Astrocyte (in vitro differentiated cells and primary cell): Measurements from ENCODE around the gene PCDHGA1. TPM values are rescaled to one million over a fixed set of nuclear protein-coding genes. Genes with fewer than 3 reads are reported as not detected.

Source experiments
- DNase-seq: peaks from one replicate; pipeline ENCODE4 v3.0.0-alpha.2; 2010; ENCODE audit warnings: low read depth
- FAIRE-seq: peaks from 2 replicates; lab custom pipeline; 2011; peaks lifted over from hg19 to GRCh38; lab: Jason Lieb, UNC
- H2AFZ ChIP-seq: 2 replicates; pipeline ENCODE4 v1.6.0; 2012; ENCODE audit warnings: low read depth, low read length, inconsistent platforms
- H3K27ac ChIP-seq: 2 replicates; pipeline ENCODE4 v1.5.1; 2011; ENCODE audit warnings: low read depth, low read length, inconsistent platforms
- H3K27me3 ChIP-seq: 2 replicates; pipeline ENCODE4 v1.6.0; 2011; ENCODE audit warnings: low read length, inconsistent platforms; ENCODE audit not compliant: insufficient read depth
- H3K36me3 ChIP-seq: 2 replicates; pipeline ENCODE4 v1.5.1; 2011; ENCODE audit warnings: low read length, inconsistent platforms; ENCODE audit not compliant: insufficient read depth
- H3K4me1 ChIP-seq: 2 replicates; pipeline ENCODE4 v1.5.1; 2011; ENCODE audit warnings: low read length, inconsistent platforms; ENCODE audit not compliant: insufficient read depth
- H3K4me2 ChIP-seq: 2 replicates; pipeline ENCODE4 v1.6.0; 2012; ENCODE audit warnings: low read length, inconsistent platforms
- H3K4me3 ChIP-seq: 2 replicates; pipeline ENCODE4 v1.5.1; 2011; ENCODE audit warnings: low read depth, mild to moderate bottlenecking, low read length, inconsistent platforms; ENCODE audit not compliant: insufficient read depth
- H3K79me2 ChIP-seq: 2 replicates; pipeline ENCODE4 v1.6.0; 2012; ENCODE audit warnings: mild to moderate bottlenecking, low read length, inconsistent platforms; ENCODE audit not compliant: insufficient read depth
- H3K9ac ChIP-seq: 2 replicates; pipeline ENCODE4 v1.6.0; 2012; ENCODE audit warnings: mild to moderate bottlenecking, low read length, inconsistent platforms
- H3K9me3 ChIP-seq: 2 replicates; pipeline ENCODE4 v1.5.1; 2012; ENCODE audit warnings: low read depth, mild to moderate bottlenecking, low read length, inconsistent platforms; ENCODE audit not compliant: insufficient read depth
- H4K20me1 ChIP-seq: 2 replicates; pipeline ENCODE4 v1.6.0; 2012; ENCODE audit warnings: low read length, inconsistent platforms; ENCODE audit not compliant: insufficient read depth
- H3K27ac Mint-ChIP-seq: one replicate; pipeline ENCODE4 v1.8.0; 2021; ENCODE audit warnings: mild to moderate bottlenecking, mixed read lengths; ENCODE audit not compliant: unreplicated experiment
- H3K27me3 Mint-ChIP-seq: one replicate; pipeline ENCODE4 v1.8.0; 2021; ENCODE audit warnings: low read depth, mixed read lengths; ENCODE audit not compliant: unreplicated experiment
- H3K36me3 Mint-ChIP-seq: one replicate; pipeline ENCODE4 v1.8.0; 2021; ENCODE audit warnings: low read depth, mixed read lengths; ENCODE audit not compliant: unreplicated experiment
- H3K4me1 Mint-ChIP-seq: one replicate; pipeline ENCODE4 v1.8.0; 2021; ENCODE audit warnings: low read depth, mixed read lengths; ENCODE audit not compliant: unreplicated experiment
- H3K4me3 Mint-ChIP-seq: one replicate; pipeline ENCODE4 v1.8.0; 2021; ENCODE audit warnings: mild to moderate bottlenecking, moderate library complexity, mixed read lengths; ENCODE audit not compliant: unreplicated experiment
- H3K9me3 Mint-ChIP-seq: one replicate; pipeline ENCODE4 v1.8.0; 2021; ENCODE audit warnings: mild to moderate bottlenecking, mixed read lengths; ENCODE audit not compliant: unreplicated experiment
- CTCF ChIP-seq: IDR thresholded peaks from 2 replicates; pipeline ENCODE4 v1.5.1; 2011; ENCODE audit warnings: low read depth, mild to moderate bottlenecking, inconsistent platforms, low read length, moderate library complexity; ENCODE audit not compliant: insufficient read depth
- EZH2 ChIP-seq: IDR thresholded peaks from 2 replicates; pipeline ENCODE4 v1.6.1; 2012; ENCODE audit warnings: mild to moderate bottlenecking, low read length, inconsistent platforms; ENCODE audit not compliant: insufficient read depth
- total RNA-seq: library from RNA; stranded (reverse); gene quantifications from 2 replicates; pipeline ENCODE4 v1.2.1, GENCODE V29; 2021

PCDHGA1 gene
- total RNA-seq, 1 donor from 2014 or later = 0.27 TPM

DNA sequence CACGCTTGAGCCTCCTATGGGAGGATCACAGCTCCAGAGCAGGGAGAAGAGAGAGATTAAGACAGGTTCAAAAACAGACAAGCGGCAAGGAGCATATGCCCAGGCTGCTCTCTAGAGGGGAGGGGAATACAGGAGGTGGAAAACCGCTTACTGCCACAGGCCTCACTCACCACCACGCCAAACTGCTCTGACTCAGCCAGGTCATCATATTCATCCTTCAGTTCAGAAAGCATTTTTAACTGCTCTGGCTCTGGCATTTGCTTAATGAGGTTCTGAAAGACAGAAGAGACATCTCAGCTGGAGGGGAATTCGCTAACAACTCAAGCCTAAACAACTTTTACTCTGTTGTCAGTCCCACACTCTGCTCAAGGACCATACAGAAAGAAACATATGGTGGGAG lies 198.7 kb downstream of the PCDHGA1 start:
- peak overlapping the region; percentile 12 for H3K4me3 Mint-ChIP-seq
- Histone ChIP-seq H3K27ac (peak overlapping the region; percentile 63), H3K4me1 (peaks cover 34% of the 10 kb centered on the region), H3K27me3 (no peaks in the 10 kb centered on the region), H3K9ac (peak overlapping the region; percentile 47), H3K9me3 (no peaks in the 10 kb centered on the region), H4K20me1 (no peaks in the 10 kb centered on the region), H3K4me2 (peak overlapping the region; percentile 58), H2AFZ (no peak overlapping the region), H3K4me3 (no peak overlapping the region), H3K79me2 (no peaks in the 10 kb centered on the region), H3K36me3 (peaks cover 22% of the 10 kb centered on the region)
- H3K9me3 Mint-ChIP-seq = no peaks in the 10 kb centered on the region
- no peaks in the 10 kb centered on the region for H3K27me3 Mint-ChIP-seq
- TF ChIP-seq CTCF (no peak), EZH2 (no peak)
- DNase-seq = peak; percentile 82
- H3K36me3 Mint-ChIP-seq = peaks cover 13% of the 10 kb centered on the region
- no peak for FAIRE-seq
- peak overlapping the region; percentile 71 for H3K27ac Mint-ChIP-seq
- peaks cover 32% of the 10 kb centered on the region for H3K4me1 Mint-ChIP-seq

DNA sequence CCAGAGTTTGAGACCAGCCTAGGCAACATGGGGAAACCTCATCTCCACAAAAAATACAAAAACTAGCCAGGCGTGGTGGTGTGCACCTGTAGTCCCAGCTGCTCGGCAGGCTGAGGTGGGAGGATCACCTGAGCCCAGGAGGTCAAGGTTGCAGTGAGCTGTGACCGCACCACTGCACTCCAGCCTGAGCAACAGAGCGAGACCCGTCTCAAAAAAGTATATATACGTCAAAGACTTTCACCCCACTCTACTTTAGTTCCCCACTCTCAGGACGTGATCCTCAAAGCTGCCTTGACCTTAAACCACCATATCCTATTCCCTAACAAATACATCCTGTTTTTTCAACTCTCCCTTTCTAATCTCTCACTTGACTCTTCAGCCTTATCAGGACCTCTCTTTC lies 199.6 kb downstream of the PCDHGA1 start:
- Histone ChIP-seq H3K9ac (no peak overlapping the region), H3K79me2 (no peaks in the 10 kb centered on the region), H3K4me1 (peaks cover 27% of the 10 kb centered on the region), H4K20me1 (no peaks in the 10 kb centered on the region), H3K4me2 (no peak overlapping the region), H3K4me3 (no peak overlapping the region), H3K36me3 (peaks cover 27% of the 10 kb centered on the region), H3K9me3 (no peaks in the 10 kb centered on the region), H3K27me3 (no peaks in the 10 kb centered on the region), H3K27ac (no peak overlapping the region), H2AFZ (no peak overlapping the region)
- Mint-ChIP-seq H3K36me3 (peaks cover 14% of the 10 kb centered on the region), H3K4me1 (peaks cover 24% of the 10 kb centered on the region), H3K27me3 (no peaks in the 10 kb centered on the region), H3K9me3 (no peaks in the 10 kb centered on the region), H3K4me3 (no peak overlapping the region), H3K27ac (no peak overlapping the region)
- TF ChIP-seq EZH2 = no peak
- no peak for TF ChIP-seq CTCF
- DNase-seq (no peak), FAIRE-seq (no peak)

- Histone ChIP-seq H3K4me1 (peaks cover 15% of the 10 kb centered on the region), H2AFZ (no peak overlapping the region), H4K20me1 (no peaks in the 10 kb centered on the region), H3K4me2 (no peak overlapping the region), H3K79me2 (no peaks in the 10 kb centered on the region), H3K4me3 (no peak overlapping the region), H3K9me3 (no peaks in the 10 kb centered on the region), H3K9ac (no peak overlapping the region), H3K36me3 (peaks cover 20% of the 10 kb centered on the region), H3K27me3 (no peaks in the 10 kb centered on the region), H3K27ac (no peak overlapping the region)
- H3K27me3 Mint-ChIP-seq = no peaks in the 10 kb centered on the region
- no peak overlapping the region for H3K27ac Mint-ChIP-seq
- no peak for DNase-seq
- peaks cover 9% of the 10 kb centered on the region for H3K36me3 Mint-ChIP-seq
- no peak for FAIRE-seq
- no peak overlapping the region for H3K4me3 Mint-ChIP-seq
- TF ChIP-seq CTCF = no peak
- no peak for TF ChIP-seq EZH2
- H3K9me3 Mint-ChIP-seq = peaks cover 1% of the 10 kb centered on the region
- H3K4me1 Mint-ChIP-seq = peaks cover 13% of the 10 kb centered on the region
Observed at GRCh38 chr5:141532726-141533125, 202.4 kb downstream of the PCDHGA1 start.
